Prostate gland (tissue), 2 donors: ENCODE data around the gene KCNN3.

Source experiments
- POLR2A ChIP-seq: fragments of 450-650 bp; IDR thresholded peaks from one replicate; pipeline ENCODE4 v1.6.1; 2016; ENCODE audit warnings: antibody characterized with exemption, mild to moderate bottlenecking
- POLR2AphosphoS5 ChIP-seq: sonication (generic); formaldehyde crosslinking; IDR thresholded peaks from one replicate; pipeline ENCODE4 v1.6.1; 2017; ENCODE audit warnings: antibody characterized with exemption
- TF ChIP-seq, protein P1 (sequence below), 4 experiments: fragments of 200-600 bp in 2 of 4; fragments of 450-650 bp in 2 of 4; sonication (generic) in 2 of 4; IDR thresholded peaks; 1 replicate in 3 of 4; 2 replicates in 1 of 4; pipeline ENCODE4 v1.5.1; 2016 to 2019; ENCODE audit warnings: antibody characterized with exemption in 4 of 4, mild to moderate bottlenecking in 2 of 4, moderate library complexity in 2 of 4

DNA sequence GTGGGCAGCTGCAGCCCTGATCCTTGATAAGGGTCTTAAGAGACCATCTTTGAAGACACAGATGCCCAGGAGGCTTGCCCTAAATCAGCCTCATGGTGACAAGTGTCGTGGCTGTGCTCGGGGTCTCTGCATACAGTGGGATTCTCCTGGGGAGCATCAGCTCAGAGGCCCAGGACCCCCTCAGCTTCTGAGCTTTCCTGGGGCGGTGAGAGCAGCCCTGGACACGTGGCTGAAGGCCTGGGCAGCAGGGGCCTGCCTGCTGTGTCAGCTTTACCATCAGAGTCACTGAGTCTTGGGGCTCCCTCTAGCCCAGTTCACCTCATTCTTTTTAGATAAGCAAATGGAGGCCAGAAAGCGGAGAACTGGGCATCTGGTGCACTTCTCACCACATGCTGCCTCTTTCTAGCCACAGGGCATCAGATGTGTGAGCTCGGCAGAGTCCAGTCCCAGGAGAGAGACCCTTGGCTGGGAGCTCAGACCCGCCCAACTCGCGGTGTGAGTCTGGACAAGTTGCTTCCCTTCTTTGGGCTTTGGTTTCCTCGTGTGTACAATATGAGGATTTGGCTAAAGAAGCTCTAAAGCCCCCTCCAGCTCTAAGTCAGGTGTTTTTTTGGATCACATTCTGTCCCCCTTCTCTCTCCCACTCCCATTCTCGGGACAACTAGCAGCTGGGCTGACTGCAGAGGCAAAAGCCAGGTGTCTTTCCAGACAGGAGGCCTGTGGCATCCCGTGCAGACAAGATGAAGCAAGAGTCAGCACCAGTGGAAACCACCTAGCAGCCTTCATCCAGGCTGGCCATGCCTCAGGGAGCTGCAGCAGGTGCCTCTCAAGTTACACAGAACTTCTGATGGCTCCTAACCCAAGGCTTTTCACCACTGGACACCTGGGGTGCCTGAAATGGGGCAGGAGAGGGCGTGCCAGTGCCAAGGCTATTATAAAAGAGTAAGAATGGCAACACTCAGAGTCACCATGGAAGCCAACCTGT lies 119.1 kb downstream of the KCNN3 start:
- TF ChIP-seq POLR2A (no peak), POLR2AphosphoS5 (no peak)
- TF ChIP-seq, protein P1, sequence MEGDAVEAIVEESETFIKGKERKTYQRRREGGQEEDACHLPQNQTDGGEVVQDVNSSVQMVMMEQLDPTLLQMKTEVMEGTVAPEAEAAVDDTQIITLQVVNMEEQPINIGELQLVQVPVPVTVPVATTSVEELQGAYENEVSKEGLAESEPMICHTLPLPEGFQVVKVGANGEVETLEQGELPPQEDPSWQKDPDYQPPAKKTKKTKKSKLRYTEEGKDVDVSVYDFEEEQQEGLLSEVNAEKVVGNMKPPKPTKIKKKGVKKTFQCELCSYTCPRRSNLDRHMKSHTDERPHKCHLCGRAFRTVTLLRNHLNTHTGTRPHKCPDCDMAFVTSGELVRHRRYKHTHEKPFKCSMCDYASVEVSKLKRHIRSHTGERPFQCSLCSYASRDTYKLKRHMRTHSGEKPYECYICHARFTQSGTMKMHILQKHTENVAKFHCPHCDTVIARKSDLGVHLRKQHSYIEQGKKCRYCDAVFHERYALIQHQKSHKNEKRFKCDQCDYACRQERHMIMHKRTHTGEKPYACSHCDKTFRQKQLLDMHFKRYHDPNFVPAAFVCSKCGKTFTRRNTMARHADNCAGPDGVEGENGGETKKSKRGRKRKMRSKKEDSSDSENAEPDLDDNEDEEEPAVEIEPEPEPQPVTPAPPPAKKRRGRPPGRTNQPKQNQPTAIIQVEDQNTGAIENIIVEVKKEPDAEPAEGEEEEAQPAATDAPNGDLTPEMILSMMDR (IDR thresholded peaks at IDR 0.05), result no peak
